A673 (cell line): ENCODE results near the gene HS6ST3. TPM values are rescaled to one million over a fixed set of nuclear protein-coding genes. Genes with fewer than 3 reads are reported as not detected.

Source experiments
- BruUV-seq: library from RNA; stranded (reverse); fragments of 400-500 nt; replicated peaks from 2 replicates; lab custom pipeline; 2021; lab: Mats Ljungman, UMichigan
- CTCF ChIA-PET: fragments of 300-600 bp; sonication (Branson Sonifier 250); formaldehyde crosslinking; loops from one replicate; lab custom pipeline; 2022; ENCODE audit warnings: antibody characterized with exemption; lab: Charles Lee
- POLR2A ChIA-PET: fragments of 300-600 bp; sonication (Branson Sonifier 250); formaldehyde crosslinking; loops from one replicate; lab custom pipeline; 2022; ENCODE audit warnings: antibody characterized with exemption; ENCODE audit not compliant: low non-redundant PET; lab: Charles Lee
- DNase-seq: peaks from one replicate; pipeline ENCODE4 v3.0.0-alpha.2; 2015; ENCODE audit warnings: low spot score
- H3K27ac ChIP-seq: fragments of 200-600 bp; sonication (generic); 2 replicates; pipeline ENCODE4 v1.5.1; 2016; ENCODE audit warnings: mixed run types, low read depth, mild to moderate bottlenecking, mixed read lengths, antibody characterized with exemption, low read length; ENCODE audit not compliant: poor library complexity, severe bottlenecking
- H3K27me3 ChIP-seq: fragments of 200-600 bp; sonication (generic); replicated peaks from 2 replicates; pipeline ENCODE4 v1.6.1; 2017; ENCODE audit warnings: mixed run types, low read depth, mild to moderate bottlenecking, mixed read lengths, antibody characterized with exemption, low read length; ENCODE audit not compliant: insufficient read depth, poor library complexity
- H3K36me3 ChIP-seq: fragments of 200-600 bp; sonication (generic); 2 replicates; pipeline ENCODE4 v1.6.1; 2016; ENCODE audit warnings: mixed run types, mild to moderate bottlenecking, mixed read lengths, antibody characterized with exemption, low read length; ENCODE audit not compliant: insufficient read depth, poor library complexity, severe bottlenecking
- H3K4me1 ChIP-seq: fragments of 200-600 bp; sonication (generic); 2 replicates; pipeline ENCODE4 v1.6.1; 2017; ENCODE audit warnings: mixed run types, mild to moderate bottlenecking, mixed read lengths, antibody characterized with exemption, low read length; ENCODE audit not compliant: insufficient read depth, poor library complexity, severe bottlenecking
- H3K4me3 ChIP-seq: fragments of 200-600 bp; sonication (generic); 2 replicates; pipeline ENCODE4 v1.5.1; 2016; ENCODE audit warnings: low read depth, mixed run types, mild to moderate bottlenecking, mixed read lengths, low read length; ENCODE audit not compliant: poor library complexity, severe bottlenecking
- H3K9me3 ChIP-seq: fragments of 200-600 bp; sonication (generic); 2 replicates; pipeline ENCODE4 v1.6.1; 2016; ENCODE audit warnings: mixed run types, low read depth, mild to moderate bottlenecking, mixed read lengths, antibody characterized with exemption, low read length; ENCODE audit not compliant: poor library complexity, severe bottlenecking
- CTCF ChIP-seq: fragments of 300-800, 200-600 bp; sonication (generic); conservative IDR thresholded peaks from 2 replicates; pipeline ENCODE4 v1.5.1; 2017; ENCODE audit warnings: low read depth, mild to moderate bottlenecking, antibody characterized with exemption, low read length, moderate library complexity, mixed read lengths
- EZH2 ChIP-seq: fragments of 200-600 bp; sonication (generic); IDR thresholded peaks from 2 replicates; pipeline ENCODE4 v1.6.1; 2017; ENCODE audit warnings: borderline replicate concordance, low read depth, mild to moderate bottlenecking, mixed read lengths, antibody characterized with exemption, low read length; ENCODE audit not compliant: poor library complexity, severe bottlenecking
- intact Hi-C: fragments of 100-400 bp; cut with micrococcal nuclease; formaldehyde crosslinking; loops from one replicate; pipeline ENCODE4 v1.10.0; 2022; ENCODE audit not compliant: unreplicated experiment
- total RNA-seq: library from RNA; stranded (reverse); gene quantifications from 2 replicates; pipeline ENCODE4 v1.2.3, GENCODE V29; 2021

The HS6ST3 gene
- total RNA-seq, 1 experiment from 2014 or later = not detected

- TF ChIP-seq CTCF = no peak
- no peak for TF ChIP-seq EZH2
- intact Hi-C loops = no loop called here
- ChIA-PET POLR2A (no interaction called here), CTCF (no interaction called here)
- H3K4me1 ChIP-seq = no peaks in the 10 kb centered on the region
- H3K36me3 ChIP-seq = no peaks in the 10 kb centered on the region
- H3K27ac ChIP-seq = no peak overlapping the region
- H3K4me3 ChIP-seq = no peak overlapping the region
- H3K27me3 ChIP-seq = no peaks in the 10 kb centered on the region
- no peaks in the 10 kb centered on the region for H3K9me3 ChIP-seq
- no peak for DNase-seq
- BruUV-seq = no TSS peak
Measured at GRCh38 chr13:96214824-96215445, 125.0 kb downstream of the HS6ST3 start.

- no TSS peak for BruUV-seq
- Histone ChIP-seq H3K9me3 (no peaks in the 10 kb centered on the region), H3K4me3 (no peak overlapping the region), H3K4me1 (no peaks in the 10 kb centered on the region), H3K27me3 (no peaks in the 10 kb centered on the region), H3K36me3 (no peaks in the 10 kb centered on the region), H3K27ac (no peak overlapping the region)
- ChIA-PET CTCF (no interaction called here), POLR2A (no interaction called here)
- intact Hi-C loops = no loop called here
- TF ChIP-seq EZH2 = no peak
- TF ChIP-seq CTCF = no peak
- no peak for DNase-seq
Measured at GRCh38 chr13:96216543-96216942, 126.6 kb downstream of the HS6ST3 start.

GRCh38 chr13:96218475-96218874, 128.6 kb downstream of the HS6ST3 start:
- H3K36me3 ChIP-seq = no peaks in the 10 kb centered on the region
- H3K4me3 ChIP-seq = no peak overlapping the region
- no TSS peak for BruUV-seq
- no peak overlapping the region for H3K27ac ChIP-seq
- H3K27me3 ChIP-seq = no peaks in the 10 kb centered on the region
- no peaks in the 10 kb centered on the region for H3K9me3 ChIP-seq
- TF ChIP-seq CTCF = no peak
- no peaks in the 10 kb centered on the region for H3K4me1 ChIP-seq
- intact Hi-C loops = no loop called here
- no peak for DNase-seq
- ChIA-PET CTCF (no interaction called here), POLR2A (no interaction called here)
